ENCODE data around the gene MICAL3.

The MICAL3 gene

DNA sequence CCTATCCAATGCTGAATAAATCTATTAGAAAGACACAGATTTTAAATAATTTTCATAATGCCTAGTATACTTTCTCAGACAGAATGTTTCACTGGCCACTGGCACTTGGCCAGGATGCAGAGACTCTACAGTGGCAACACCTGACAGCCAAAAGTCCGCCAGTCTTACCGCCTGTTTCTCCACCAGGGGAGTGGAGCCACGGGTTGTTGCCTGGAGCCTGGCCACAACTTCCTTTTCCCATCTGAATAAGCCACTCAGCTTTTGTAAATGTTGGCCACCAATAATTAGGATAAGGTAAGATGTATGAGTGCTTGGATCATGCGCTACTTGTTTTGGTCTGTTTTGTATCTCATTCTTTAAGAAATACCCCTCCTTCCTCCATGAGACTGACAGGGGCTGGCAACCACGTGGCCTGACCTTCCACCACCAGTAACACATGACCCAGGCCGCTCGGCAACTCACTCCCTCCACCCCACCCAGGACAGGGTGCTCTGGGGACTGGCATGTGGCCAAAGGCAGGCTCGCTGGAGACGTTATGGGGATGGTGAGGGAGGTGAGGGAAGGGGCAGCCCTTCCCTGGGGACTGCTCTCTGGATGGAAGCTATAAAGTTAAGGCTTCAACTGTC is 157.1 kb downstream of the MICAL3 start:
- H3K27ac Mint-ChIP-seq: no peak overlapping the region
- no peak overlapping the region for H3K4me3 Mint-ChIP-seq
- no peaks in the 10 kb centered on the region for H3K27me3 Mint-ChIP-seq
- no peaks in the 10 kb centered on the region for H3K4me1 Mint-ChIP-seq
- H3K9me3 Mint-ChIP-seq: no peaks in the 10 kb centered on the region
- H3K36me3 Mint-ChIP-seq: peaks cover 5% of the 10 kb centered on the region

DNA sequence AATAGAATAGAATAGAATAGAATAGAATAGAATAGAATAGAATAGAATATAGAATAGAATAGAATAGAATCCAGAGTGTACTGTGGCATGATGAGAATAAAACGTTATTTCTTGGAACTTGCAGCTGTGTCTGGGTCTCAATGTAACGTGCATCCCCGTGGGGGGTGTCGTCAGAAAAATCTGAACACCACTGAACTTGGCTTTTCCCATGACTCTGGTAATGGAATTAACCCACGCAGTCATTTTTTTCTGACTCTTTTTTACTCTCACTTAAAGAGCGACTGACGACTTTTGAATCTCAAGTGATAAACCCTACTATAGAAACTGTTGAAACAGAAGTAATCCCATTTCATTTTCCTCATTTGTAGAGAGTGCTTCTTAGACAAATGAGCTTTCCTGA is 157.7 kb downstream of the MICAL3 start:
- Mint-ChIP-seq H3K4me1 (no peaks in the 10 kb centered on the region), H3K36me3 (peaks cover 5% of the 10 kb centered on the region), H3K9me3 (no peaks in the 10 kb centered on the region), H3K4me3 (no peak overlapping the region), H3K27ac (no peak overlapping the region), H3K27me3 (no peaks in the 10 kb centered on the region)

DNA sequence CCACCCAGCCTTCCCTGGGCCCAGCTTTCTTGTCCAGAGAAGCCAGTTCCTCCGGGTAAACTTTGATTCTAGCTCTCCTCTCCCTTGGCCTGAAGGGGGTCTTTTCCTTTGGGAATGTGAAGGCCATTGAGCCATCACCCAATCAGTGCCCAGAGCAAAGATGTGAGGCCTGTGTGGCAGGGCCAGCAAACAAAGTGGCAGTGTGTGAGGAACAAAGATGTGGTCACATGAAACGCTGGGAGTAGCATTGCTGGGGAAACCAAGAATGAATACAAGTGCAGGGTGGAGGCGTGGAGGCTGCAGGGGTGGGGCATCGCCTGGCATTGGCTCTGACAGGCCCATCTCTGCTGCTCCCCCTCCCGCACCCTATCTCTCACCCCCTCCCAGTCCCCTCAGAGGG is 158.2 kb downstream of the MICAL3 start:
- no peaks in the 10 kb centered on the region for H3K27me3 Mint-ChIP-seq
- H3K9me3 Mint-ChIP-seq: no peaks in the 10 kb centered on the region
- peaks cover 3% of the 10 kb centered on the region for H3K36me3 Mint-ChIP-seq
- H3K27ac Mint-ChIP-seq: no peak overlapping the region
- H3K4me1 Mint-ChIP-seq: no peaks in the 10 kb centered on the region
- H3K4me3 Mint-ChIP-seq: no peak overlapping the region

DNA sequence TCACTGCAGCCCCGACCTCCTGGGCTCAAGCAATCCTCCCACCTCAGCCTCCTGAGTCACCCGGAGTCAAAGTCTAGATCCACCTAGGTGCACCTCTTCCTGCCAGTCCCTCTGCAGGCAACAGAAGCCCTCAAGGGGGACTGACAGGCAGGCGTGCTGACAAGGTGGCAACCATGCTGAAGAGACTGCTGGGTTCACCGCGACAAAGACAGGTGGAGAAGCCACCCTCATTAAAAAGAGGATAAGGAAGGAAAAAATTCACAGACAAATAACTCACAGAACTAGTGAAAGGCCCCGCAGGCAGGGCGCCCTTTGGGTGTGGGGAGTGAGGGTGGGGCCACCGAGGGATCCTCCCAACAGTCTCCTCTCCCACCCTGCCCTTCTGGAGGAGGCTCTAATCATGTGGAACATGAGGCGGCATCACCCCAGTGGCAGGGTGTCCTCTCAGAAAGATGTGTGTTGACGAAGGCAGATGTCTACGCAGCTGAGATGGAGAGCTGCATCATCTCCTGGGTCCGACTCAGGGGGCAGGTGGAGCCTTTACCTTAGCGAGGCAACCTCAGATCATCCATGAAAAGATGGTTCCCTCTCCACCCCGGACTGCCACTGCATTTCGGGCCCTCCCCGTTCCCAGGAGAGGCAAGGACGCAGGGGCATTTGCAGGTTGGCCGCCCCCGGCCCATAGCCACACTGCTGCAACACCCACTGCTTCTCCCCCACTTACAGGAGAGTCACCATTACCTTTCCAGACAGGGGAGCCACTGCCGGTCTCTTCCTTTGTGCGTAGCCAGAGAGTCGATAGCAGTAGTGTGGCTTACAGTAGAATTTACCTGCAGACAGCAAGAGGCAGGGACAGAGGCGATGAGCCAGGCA is 158.9 kb downstream of the MICAL3 start:
- no peak overlapping the region for H3K27ac Mint-ChIP-seq
- H3K9me3 Mint-ChIP-seq: no peaks in the 10 kb centered on the region
- H3K27me3 Mint-ChIP-seq: no peaks in the 10 kb centered on the region
- no peak overlapping the region for H3K4me3 Mint-ChIP-seq
- H3K4me1 Mint-ChIP-seq: no peaks in the 10 kb centered on the region
- H3K36me3 Mint-ChIP-seq: peaks cover 3% of the 10 kb centered on the region

DNA sequence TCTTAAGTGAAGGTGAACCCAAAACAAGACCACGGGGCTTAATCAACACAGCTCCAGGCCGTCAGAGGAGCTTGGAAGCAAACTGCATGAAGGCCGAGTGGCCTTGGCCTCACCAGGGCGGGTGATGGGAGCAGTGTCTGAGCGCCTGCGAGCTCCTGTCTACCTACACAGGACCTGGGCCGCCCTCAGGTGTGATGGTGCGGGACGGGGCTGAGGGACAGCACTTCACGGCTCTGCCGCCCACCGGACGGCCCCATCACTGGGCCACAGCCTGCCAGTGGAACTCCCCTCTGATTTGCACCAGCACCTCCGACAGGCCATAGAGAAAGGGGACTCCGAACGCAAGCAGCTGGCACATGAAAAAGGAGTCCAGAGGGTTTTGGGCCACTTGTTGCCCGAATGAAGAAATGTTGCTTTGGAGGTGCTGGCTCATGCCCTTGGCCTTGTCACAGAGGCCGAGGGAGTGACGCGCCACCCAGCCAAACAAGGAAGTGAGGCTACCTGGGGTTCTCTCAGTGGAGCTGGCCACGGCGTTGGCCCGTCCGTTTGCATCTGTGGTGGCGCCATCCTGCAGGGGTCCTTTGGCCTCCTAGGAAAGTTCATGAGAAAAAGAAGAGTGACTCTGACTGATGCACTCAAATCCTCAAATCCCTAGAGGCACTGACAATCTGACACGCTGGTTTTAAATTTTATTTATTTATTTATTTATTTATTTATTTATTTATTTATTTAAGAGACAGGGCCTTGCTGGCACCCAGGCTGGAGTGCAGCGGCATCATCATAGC is 159.8 kb downstream of the MICAL3 start:
- H3K9me3 Mint-ChIP-seq: no peaks in the 10 kb centered on the region
- H3K4me1 Mint-ChIP-seq: no peaks in the 10 kb centered on the region
- peaks cover 3% of the 10 kb centered on the region for H3K36me3 Mint-ChIP-seq
- H3K27me3 Mint-ChIP-seq: no peaks in the 10 kb centered on the region
- H3K27ac Mint-ChIP-seq: no peak overlapping the region
- H3K4me3 Mint-ChIP-seq: no peak overlapping the region

DNA sequence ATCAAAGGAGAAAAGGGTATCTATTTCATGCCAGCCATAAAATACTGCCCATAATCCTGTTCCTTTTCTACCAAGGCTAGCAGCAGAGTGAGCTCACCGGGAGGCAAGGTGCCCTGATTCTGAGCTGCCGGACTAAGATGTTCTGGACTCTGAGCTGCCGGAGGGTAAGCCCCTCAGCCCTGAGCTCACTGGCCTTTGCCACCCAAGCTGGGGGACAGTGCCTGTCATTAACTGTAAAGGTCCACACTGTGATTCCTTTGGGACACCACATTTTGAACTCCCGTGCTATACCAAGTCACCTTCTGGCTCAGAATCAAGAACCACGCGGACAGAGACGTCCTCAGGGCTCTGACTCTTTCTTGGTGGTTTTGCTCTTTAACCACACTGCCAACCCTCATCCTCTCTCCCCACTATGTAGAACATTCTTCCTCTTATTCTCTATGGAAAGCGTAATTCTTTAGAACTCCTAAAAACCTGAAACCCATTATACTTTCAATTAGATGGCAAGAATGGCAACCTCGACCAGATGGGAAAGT is 161.6 kb downstream of the MICAL3 start:
- Mint-ChIP-seq H3K4me3 (no peak overlapping the region), H3K27ac (no peak overlapping the region), H3K4me1 (no peaks in the 10 kb centered on the region), H3K36me3 (peaks cover 3% of the 10 kb centered on the region), H3K9me3 (no peaks in the 10 kb centered on the region), H3K27me3 (no peaks in the 10 kb centered on the region)

DNA sequence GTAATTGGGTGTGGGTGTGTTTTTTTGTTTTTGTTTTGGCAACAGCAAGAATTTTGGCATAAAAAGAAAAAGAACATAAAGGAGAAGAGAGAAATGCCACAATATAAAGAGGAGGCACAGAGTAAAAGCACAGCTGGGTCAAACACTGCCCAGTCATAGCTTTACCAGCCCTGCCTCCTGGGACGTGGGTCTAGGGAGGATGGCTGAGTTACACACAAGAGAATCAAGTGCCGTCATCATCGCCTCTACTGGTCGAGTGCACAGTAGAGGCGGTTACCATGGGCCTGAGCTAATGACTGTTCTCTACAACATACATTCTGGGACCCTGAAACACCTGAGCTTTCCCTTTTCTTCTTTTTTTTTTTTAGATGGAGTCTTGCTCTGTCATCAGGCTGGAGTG is 162.5 kb downstream of the MICAL3 start:
- no peaks in the 10 kb centered on the region for H3K9me3 Mint-ChIP-seq
- H3K27ac Mint-ChIP-seq: no peak overlapping the region
- no peaks in the 10 kb centered on the region for H3K27me3 Mint-ChIP-seq
- no peaks in the 10 kb centered on the region for H3K4me1 Mint-ChIP-seq
- H3K4me3 Mint-ChIP-seq: no peak overlapping the region
- peaks cover 3% of the 10 kb centered on the region for H3K36me3 Mint-ChIP-seq

DNA sequence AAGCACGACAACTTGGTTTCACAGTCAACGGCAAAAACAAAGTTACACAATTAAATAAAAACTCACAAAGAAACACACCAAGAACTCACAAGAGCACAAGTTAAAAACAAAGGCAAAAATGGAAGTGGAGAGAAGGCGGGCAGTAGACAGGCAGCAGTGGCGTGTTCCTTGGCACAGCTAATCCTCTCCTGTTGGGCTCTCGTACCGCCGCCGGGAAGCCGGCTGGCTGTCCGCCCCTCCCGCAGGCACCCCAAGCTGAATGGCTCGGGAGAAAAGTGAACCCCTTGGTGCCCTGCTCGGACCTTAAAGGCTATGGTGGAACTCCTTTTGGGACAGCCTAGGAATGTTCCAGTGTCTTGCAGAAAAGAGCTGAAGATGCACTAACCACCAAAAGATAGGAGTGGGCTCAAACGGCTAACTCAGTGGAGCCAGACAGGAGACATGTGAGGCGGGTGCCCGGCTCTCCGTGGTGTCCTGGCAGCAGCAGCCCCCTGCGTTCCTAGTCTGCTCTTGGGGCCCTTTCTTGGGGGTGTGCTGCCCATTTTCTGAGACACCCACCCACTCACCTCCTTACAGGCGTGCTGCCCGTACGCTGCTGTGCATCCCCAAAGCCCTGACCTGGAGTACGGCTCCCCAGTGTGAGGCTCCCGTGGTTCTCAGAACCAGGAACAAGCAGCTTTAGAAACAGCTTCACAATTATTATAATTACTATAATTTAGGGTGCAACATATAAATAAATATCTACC is 164.0 kb downstream of the MICAL3 start:
- Mint-ChIP-seq H3K9me3 (no peaks in the 10 kb centered on the region), H3K36me3 (peaks cover 3% of the 10 kb centered on the region), H3K4me3 (no peak overlapping the region), H3K4me1 (no peaks in the 10 kb centered on the region), H3K27ac (no peak overlapping the region), H3K27me3 (no peaks in the 10 kb centered on the region)

DNA sequence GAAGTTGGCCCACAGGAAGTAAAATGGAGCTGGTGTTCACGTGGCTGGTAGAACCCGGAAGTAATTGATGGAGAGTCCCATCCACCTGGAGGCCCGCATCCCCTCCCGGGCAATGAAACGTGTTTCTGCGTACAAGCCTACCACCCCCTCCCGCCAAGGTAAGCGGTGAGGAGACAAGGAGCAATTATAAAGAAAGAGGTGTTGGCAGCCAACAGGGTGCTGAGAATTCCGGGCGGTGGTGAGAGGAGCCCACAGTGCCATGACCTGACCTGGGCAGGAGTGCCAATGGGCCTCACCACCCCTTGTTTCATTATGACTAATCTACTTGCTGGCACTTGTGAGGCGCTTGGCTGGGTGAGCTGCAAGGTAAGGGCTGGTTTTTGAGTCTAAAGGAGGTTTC is 166.3 kb downstream of the MICAL3 start:
- no peak overlapping the region for H3K4me3 Mint-ChIP-seq
- no peak overlapping the region for H3K27ac Mint-ChIP-seq
- no peaks in the 10 kb centered on the region for H3K27me3 Mint-ChIP-seq
- no peaks in the 10 kb centered on the region for H3K4me1 Mint-ChIP-seq
- H3K9me3 Mint-ChIP-seq: no peaks in the 10 kb centered on the region
- no peaks in the 10 kb centered on the region for H3K36me3 Mint-ChIP-seq

DNA sequence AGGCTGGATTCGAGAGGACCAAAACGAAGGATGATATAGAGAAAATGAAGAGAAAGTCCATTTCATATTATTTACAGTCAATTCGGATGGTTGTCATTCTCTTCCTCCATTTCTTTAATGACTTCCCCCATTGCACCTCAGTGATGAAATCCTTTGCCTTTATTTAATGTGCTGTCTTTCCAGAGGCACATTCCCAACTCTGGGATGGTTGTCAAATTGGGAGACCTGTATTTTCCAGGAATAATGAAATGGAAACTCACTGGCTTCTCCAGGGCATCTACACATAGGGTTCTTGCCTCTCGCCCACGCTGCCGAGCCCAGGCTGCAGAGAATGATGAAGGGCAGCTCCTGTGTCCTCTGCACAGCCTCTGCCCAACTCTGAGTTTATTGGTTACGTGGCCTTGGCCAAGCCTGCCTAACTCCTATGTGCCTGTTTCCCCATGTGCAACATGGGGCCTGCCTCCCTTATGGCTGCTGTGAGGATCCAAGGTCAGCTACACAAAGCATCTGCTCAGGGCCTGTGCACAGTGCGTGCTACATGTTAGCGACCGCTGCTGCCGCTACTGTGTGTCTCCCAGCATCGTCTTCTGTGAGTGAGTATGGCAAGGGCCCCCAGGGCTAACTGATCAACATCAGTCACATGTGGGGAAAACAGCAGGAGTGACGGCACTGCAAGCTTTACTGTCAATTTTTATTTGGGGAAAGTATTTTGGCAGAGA is 168.6 kb downstream of the MICAL3 start:
- Mint-ChIP-seq H3K27ac (no peak overlapping the region), H3K4me1 (no peaks in the 10 kb centered on the region), H3K27me3 (no peaks in the 10 kb centered on the region), H3K36me3 (no peaks in the 10 kb centered on the region), H3K9me3 (no peaks in the 10 kb centered on the region), H3K4me3 (no peak overlapping the region)

DNA sequence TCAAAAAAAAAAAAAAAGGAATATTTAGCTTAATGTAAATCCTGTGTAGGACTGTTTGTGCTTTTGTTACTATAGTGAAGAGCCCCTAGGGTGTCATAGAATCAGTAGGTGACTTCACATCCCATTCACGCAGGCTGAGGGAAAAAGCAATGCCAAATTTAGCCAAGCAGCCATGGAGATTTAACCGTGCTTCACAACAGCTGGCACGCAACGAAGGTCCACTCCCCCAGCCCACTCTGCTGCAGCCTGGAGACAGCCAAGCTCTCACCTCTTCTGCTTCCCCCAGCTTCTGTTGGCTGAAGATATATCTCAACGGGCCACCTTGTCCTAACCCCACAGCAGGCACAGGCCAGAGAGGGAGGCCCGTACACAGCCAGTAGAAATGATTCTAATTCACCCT is 171.3 kb downstream of the MICAL3 start:
- Mint-ChIP-seq H3K36me3 (no peaks in the 10 kb centered on the region), H3K27ac (no peak overlapping the region), H3K4me1 (no peaks in the 10 kb centered on the region), H3K27me3 (no peaks in the 10 kb centered on the region), H3K4me3 (no peak overlapping the region), H3K9me3 (no peaks in the 10 kb centered on the region)

DNA sequence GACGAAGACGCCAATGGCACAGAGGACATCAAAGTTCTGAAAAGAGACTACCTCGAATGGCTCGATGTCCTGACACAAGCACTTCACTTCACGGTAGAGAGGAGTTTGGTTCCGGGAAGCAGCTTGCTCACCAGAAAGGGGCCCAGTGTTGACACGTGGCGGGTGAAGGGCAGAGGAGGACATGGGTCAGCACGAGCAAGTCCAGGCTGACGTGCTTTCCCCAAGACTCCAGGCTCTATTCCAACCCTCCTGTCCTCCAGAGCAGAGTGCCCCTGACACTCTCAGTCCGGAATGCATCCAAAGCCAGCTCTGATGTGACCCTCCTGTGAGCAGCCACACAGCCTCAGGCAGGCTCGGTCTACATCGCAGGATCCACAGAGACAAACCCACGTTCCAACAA is 172.6 kb downstream of the MICAL3 start:
- H3K4me1 Mint-ChIP-seq: no peaks in the 10 kb centered on the region
- no peak overlapping the region for H3K27ac Mint-ChIP-seq
- no peaks in the 10 kb centered on the region for H3K36me3 Mint-ChIP-seq
- no peaks in the 10 kb centered on the region for H3K27me3 Mint-ChIP-seq
- H3K4me3 Mint-ChIP-seq: no peak overlapping the region
- H3K9me3 Mint-ChIP-seq: no peaks in the 10 kb centered on the region

DNA sequence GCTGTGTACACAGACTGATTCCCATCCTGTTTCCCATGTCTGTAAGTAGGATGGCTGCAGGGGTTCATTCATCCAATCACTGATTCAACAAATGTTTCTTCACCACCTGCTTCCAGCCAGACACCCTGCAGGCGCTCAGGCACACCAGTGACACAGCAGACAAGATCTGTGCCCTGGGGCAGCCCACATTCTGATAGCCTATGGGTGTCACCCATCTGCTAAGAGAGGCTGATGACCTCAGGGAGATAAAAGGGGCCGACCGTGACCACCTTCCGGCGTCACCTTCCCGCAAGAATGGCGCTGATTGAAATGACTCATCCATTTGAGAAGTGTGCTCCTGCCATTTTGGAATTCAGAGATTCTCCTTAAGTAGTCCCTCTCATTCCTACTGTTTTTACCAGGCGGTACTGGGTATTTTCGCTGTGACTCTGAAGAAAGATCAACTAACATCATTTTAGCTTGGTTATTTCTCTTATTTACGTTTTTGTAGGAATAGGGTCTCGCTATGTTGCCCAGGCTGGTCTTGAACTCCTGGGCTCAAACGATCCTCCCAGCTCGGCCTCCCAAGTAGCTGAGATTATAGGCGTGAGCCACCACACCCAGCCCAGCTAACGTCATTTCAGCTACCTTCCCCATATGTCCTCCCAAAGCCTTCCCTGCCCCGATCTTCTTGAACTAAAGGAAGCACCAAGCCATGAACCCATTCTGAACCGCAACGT is 176.8 kb downstream of the MICAL3 start:
- Mint-ChIP-seq H3K4me1 (peaks cover 2% of the 10 kb centered on the region), H3K27ac (no peak overlapping the region), H3K9me3 (no peaks in the 10 kb centered on the region), H3K27me3 (no peaks in the 10 kb centered on the region), H3K36me3 (no peaks in the 10 kb centered on the region), H3K4me3 (no peak overlapping the region)

DNA sequence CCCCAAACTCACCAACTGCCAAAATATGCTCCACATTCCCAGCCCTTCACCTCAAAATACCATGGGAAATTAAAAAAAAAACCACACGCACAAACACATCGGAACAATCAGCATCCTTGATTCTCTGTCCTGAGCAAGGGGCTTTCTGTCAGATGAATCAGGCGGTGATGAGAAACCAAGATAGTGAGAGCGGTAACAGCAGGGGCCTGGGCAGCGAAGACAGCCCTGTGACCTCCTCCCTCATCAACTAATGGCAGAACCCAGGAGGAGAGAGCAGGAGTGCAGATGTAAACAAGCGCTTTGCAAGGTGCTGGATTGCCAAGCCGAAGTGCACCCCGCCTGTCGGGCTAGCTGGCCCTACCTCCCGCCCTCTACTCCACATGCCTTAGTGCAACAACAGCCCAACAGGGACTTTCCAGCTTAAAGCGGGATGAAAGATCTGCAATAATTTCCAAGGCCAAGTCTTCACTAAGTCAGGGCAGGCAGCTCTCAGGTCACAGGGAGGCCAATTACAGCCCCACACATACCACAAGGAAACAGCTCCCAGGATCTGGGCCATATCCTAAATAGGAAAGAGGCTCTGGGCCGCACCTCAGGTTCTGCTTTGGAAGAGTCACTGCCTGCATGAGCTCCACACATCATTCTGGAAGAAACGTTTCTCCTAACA is 177.9 kb downstream of the MICAL3 start:
- Mint-ChIP-seq H3K9me3 (no peaks in the 10 kb centered on the region), H3K36me3 (no peaks in the 10 kb centered on the region), H3K27ac (no peak overlapping the region), H3K27me3 (no peaks in the 10 kb centered on the region), H3K4me1 (peaks cover 4% of the 10 kb centered on the region), H3K4me3 (no peak overlapping the region)
